Endothelial cell of umbilical vein (primary cell): ENCODE results near the gene MRPL47. TPM values are rescaled to one million over a fixed set of nuclear protein-coding genes. Genes with fewer than 3 reads are reported as not detected.

ENCODE experiments used
- BruUV-seq: library from RNA; stranded (reverse); fragments of 400-500 nt; replicated peaks from 2 replicates; lab custom pipeline; 2021; lab: Mats Ljungman, UMichigan
- CTCF ChIA-PET: fragments of 300-600, 350-600 bp; sonication (Branson Sonifier 250); formaldehyde crosslinking; loops from one replicate; lab custom pipeline; 2021; ENCODE audit warnings: antibody characterized with exemption, inconsistent platforms; lab: Charles Lee
- POLR2A ChIA-PET: fragments of 300-600, 350-600 bp; sonication (Branson Sonifier 250); formaldehyde crosslinking; loops from one replicate; lab custom pipeline; 2021; ENCODE audit warnings: antibody characterized with exemption, inconsistent platforms; lab: Charles Lee
- DNase-seq: peaks from one replicate; pipeline ENCODE4 v3.0.0-alpha.2; 2011; ENCODE audit warnings: low read depth, low spot score
- FAIRE-seq: peaks from 2 replicates; lab custom pipeline; 2011; peaks lifted over from hg19 to GRCh38; lab: Jason Lieb, UNC
- H2AFZ ChIP-seq: 2 replicates; pipeline ENCODE4 v1.6.0; 2012; ENCODE audit warnings: low read depth, low read length, control low read depth, inconsistent platforms
- H3K27ac ChIP-seq: 2 replicates; pipeline ENCODE4 v1.5.1; 2011; ENCODE audit warnings: low read depth, mild to moderate bottlenecking, control low read depth, low read length, moderate library complexity; ENCODE audit not compliant: insufficient read depth
- H3K27me3 ChIP-seq, 2 experiments: 2 replicates each; pipeline versions ENCODE4 v1.6.0 to v1.6.1; 2011; ENCODE audit warnings: low read length in 2 of 2, mixed read lengths in 1 of 2; ENCODE audit not compliant: control insufficient read depth in 2 of 2, insufficient read depth in 2 of 2
- H3K36me3 ChIP-seq, 2 experiments: 2 replicates in 1 of 2; 3 replicates in 1 of 2; pipeline ENCODE4 v1.5.1; 2011; ENCODE audit warnings: low read length in 2 of 2, mild to moderate bottlenecking in 1 of 2, moderate library complexity in 1 of 2; ENCODE audit not compliant: control insufficient read depth in 2 of 2, insufficient read depth in 2 of 2; ENCODE audit errors: extremely low read depth in 1 of 2
- H3K4me1 ChIP-seq: 3 replicates; pipeline ENCODE4 v1.5.1; 2011; ENCODE audit warnings: mild to moderate bottlenecking, low read length; ENCODE audit not compliant: control insufficient read depth, insufficient read depth; ENCODE audit errors: extremely low read depth
- H3K4me2 ChIP-seq: 2 replicates; pipeline ENCODE4 v1.6.1; 2011; ENCODE audit warnings: low read length, control low read depth, mixed read lengths; ENCODE audit not compliant: insufficient read depth
- H3K4me3 ChIP-seq, 3 experiments: fragments of 200-600 bp in 1 of 3; sonication (generic), shearing (Covaris generic) in 1 of 3; replicated peaks in 1 of 3; 2 replicates each; pipeline ENCODE4 v1.5.1; 2011 to 2016; ENCODE audit warnings: control low read depth in 3 of 3, low read length in 3 of 3, mild to moderate bottlenecking in 2 of 3, inconsistent platforms in 1 of 3, low read depth in 1 of 3, moderate library complexity in 1 of 3; ENCODE audit not compliant: insufficient read depth in 1 of 3
- H3K79me2 ChIP-seq: 2 replicates; pipeline ENCODE4 v1.6.0; 2012; ENCODE audit warnings: low read length, inconsistent platforms; ENCODE audit not compliant: control insufficient read depth, insufficient read depth
- H3K9ac ChIP-seq: replicated peaks from 2 replicates; pipeline ENCODE3; 2011; ENCODE audit warnings: low read length, control low read depth; ENCODE audit not compliant: insufficient read depth; ENCODE audit errors: extremely low read depth
- H3K9me1 ChIP-seq: replicated peaks from 3 replicates; pipeline ENCODE4 v1.6.0; 2011; ENCODE audit warnings: mild to moderate bottlenecking, low read length; ENCODE audit not compliant: control insufficient read depth, insufficient read depth; ENCODE audit errors: extremely low read depth
- H3K9me3 ChIP-seq: replicated peaks from 2 replicates; pipeline ENCODE4 v1.5.1; 2012; ENCODE audit warnings: low read length, inconsistent platforms; ENCODE audit not compliant: control insufficient read depth, insufficient read depth
- H4K20me1 ChIP-seq: replicated peaks from 2 replicates; pipeline ENCODE3; 2011; ENCODE audit warnings: mild to moderate bottlenecking, low read length; ENCODE audit not compliant: control insufficient read depth, insufficient read depth; ENCODE audit errors: extremely low read depth
- GATA2 ChIP-seq: IDR thresholded peaks from 2 replicates; pipeline ENCODE4 v1.7.0; 2011; ENCODE audit warnings: low read depth, mild to moderate bottlenecking, moderate library complexity, mixed read lengths, low read length; ENCODE audit not compliant: insufficient read length, insufficient read depth
- JUN ChIP-seq: IDR thresholded peaks from 2 replicates; pipeline ENCODE4 v1.6.1; 2011; ENCODE audit warnings: borderline replicate concordance, low read depth; ENCODE audit not compliant: insufficient read length, insufficient read depth
- MYC ChIP-seq: IDR thresholded peaks from one replicate; pipeline ENCODE4 v1.6.1; 2011; ENCODE audit warnings: mild to moderate bottlenecking, low read depth, low read length
- POLR2A ChIP-seq: IDR thresholded peaks from 2 replicates; pipeline ENCODE4 v1.6.1; 2012; ENCODE audit warnings: low read depth, mild to moderate bottlenecking, control low read depth, low read length
- dilution Hi-C: fragments of 300-500 bp; cut with MboI; formaldehyde crosslinking; loops from one replicate; pipeline ENCODE4 v1.15.0; 2019; ENCODE audit warnings: low sequenced_read_pairs; ENCODE audit not compliant: extremely low pct_ligation_motif_present
- intact Hi-C: fragments of 100-400 bp; cut with micrococcal nuclease; formaldehyde crosslinking; loops from one replicate; pipeline ENCODE4 v1.10.0; 2022
- polyA plus RNA-seq, 4 experiments: library from polyadenylated mRNA; depleted of rRNA in 3 of 4; stranded (reverse) in 3 of 4; unstranded in 1 of 4; fragments of >200 nt; gene quantifications; 2 replicates each; pipeline versions ENCODE4 v1.2.1 to v1.2.3, GENCODE V29; 2011 to 2012; ENCODE audit warnings: missing spikeins in 1 of 4
- total RNA-seq: library from RNA; stranded (reverse); gene quantifications from 2 replicates; pipeline ENCODE4 v1.2.3, GENCODE V29; 2021
- TF ChIP-seq, protein P1 (sequence below): IDR thresholded peaks from 2 replicates; pipeline ENCODE4 v1.6.1; 2011; ENCODE audit not compliant: insufficient read depth, insufficient read length
- TF ChIP-seq, protein P2 (sequence below), 2 donors: IDR thresholded peaks; 1 replicate in 1 of 2; 2 replicates in 1 of 2; pipeline ENCODE4 v1.5.1; 2011; ENCODE audit warnings: low read length in 2 of 2, mild to moderate bottlenecking in 2 of 2, moderate library complexity in 2 of 2, control low read depth in 1 of 2, inconsistent platforms in 1 of 2, low read depth in 1 of 2; ENCODE audit not compliant: insufficient read depth in 1 of 2; ENCODE audit errors: extremely low read depth in 1 of 2

The MRPL47 gene
- total and polyA plus RNA-seq, 2 donors (not counting 3 experiments of a cell fraction or from before 2014, with no cell fraction given) = 20.3 to 47.0 TPM

DNA sequence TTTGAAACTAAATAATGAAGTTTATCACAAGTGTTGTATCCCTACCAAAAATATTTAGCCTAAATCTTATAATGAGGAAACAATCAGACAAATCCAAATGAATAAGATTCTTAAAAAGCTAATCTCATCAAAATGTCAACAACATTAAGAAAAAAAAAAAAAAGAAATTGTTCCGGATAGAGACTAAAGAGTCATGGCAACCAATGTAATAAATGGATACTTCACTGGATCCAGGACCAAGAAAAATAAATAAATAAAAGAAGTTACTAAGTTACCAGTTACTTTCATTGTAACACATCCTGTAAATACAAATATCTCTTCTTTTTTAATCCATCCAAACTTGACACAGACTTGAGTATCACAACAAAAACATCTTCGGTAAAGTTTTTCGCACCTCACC is 607 bp downstream of the MRPL47 start:
- dilution Hi-C loops = no loop called here
- H3K79me2 ChIP-seq = peaks cover 29% of the 10 kb centered on the region

More for the DNA sequence above, 607 bp downstream of the MRPL47 start:
- BruUV-seq = no TSS peak
- peak overlapping the region; percentile 84 for H3K27ac ChIP-seq
- H3K4me1 ChIP-seq = peaks cover 14% of the 10 kb centered on the region
- ChIA-PET CTCF (no interaction called here), POLR2A (no interaction called here)
- no peaks in the 10 kb centered on the region for H3K9me3 ChIP-seq
- no peaks in the 10 kb centered on the region for H3K9me1 ChIP-seq
- peak overlapping the region; percentile 99 for H3K9ac ChIP-seq
- no peak for TF ChIP-seq MYC
- TF ChIP-seq GATA2 = no peak
- TF ChIP-seq POLR2A = no peak
- TF ChIP-seq, protein P1, sequence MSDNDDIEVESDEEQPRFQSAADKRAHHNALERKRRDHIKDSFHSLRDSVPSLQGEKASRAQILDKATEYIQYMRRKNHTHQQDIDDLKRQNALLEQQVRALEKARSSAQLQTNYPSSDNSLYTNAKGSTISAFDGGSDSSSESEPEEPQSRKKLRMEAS = no peak
- TF ChIP-seq JUN = no peak
- TF ChIP-seq, protein P2, sequence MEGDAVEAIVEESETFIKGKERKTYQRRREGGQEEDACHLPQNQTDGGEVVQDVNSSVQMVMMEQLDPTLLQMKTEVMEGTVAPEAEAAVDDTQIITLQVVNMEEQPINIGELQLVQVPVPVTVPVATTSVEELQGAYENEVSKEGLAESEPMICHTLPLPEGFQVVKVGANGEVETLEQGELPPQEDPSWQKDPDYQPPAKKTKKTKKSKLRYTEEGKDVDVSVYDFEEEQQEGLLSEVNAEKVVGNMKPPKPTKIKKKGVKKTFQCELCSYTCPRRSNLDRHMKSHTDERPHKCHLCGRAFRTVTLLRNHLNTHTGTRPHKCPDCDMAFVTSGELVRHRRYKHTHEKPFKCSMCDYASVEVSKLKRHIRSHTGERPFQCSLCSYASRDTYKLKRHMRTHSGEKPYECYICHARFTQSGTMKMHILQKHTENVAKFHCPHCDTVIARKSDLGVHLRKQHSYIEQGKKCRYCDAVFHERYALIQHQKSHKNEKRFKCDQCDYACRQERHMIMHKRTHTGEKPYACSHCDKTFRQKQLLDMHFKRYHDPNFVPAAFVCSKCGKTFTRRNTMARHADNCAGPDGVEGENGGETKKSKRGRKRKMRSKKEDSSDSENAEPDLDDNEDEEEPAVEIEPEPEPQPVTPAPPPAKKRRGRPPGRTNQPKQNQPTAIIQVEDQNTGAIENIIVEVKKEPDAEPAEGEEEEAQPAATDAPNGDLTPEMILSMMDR (IDR thresholded peaks at IDR 0.05; ENCODE audit: extremely low read depth in 1 of 2, insufficient read depth in 1 of 2, low read depth in 1 of 2, low read length in 2 of 2) = no peak
- peak overlapping the region; percentile 93 for H3K4me2 ChIP-seq
- peak overlapping the region; percentile 59 to 94 (median 77) for H3K4me3 ChIP-seq
- intact Hi-C loops = loop anchor here (1.0 to 10.0 kb wide), 8 partner anchors 9 to 1001 kb away; partner anchors contain the start of genes ACTL6A, GNB4, MFN1 and PIK3CA
- DNase-seq = no peak
- no peaks in the 10 kb centered on the region for H3K27me3 ChIP-seq
- peaks cover 2 to 5% of the 10 kb centered on the region in 2 experiments for H3K36me3 ChIP-seq
- no peak for FAIRE-seq
- peak overlapping the region; percentile 45 for H2AFZ ChIP-seq
- no peaks in the 10 kb centered on the region for H4K20me1 ChIP-seq
